GM18861 (cell line): Measurements from ENCODE around the gene MPC1.
"Not testable (repeated sequence)": the region's sequence is repeated elsewhere in the genome, so short reads cannot be mapped to it uniquely, and the experiment has no call there.

Experiments used
- ATAC-seq: cut with Tn5 transposase; IDR thresholded peaks from one replicate; pipeline ENCODE4 v1.9.1; 2021; ENCODE audit not compliant: unreplicated experiment

Gene MPC1

GRCh38 chr6:166408936-166409755, 26.4 kb upstream of the MPC1 start:
- no peak for ATAC-seq

- ATAC-seq = no peak
These were observed 23.5 kb upstream of the MPC1 start for GRCh38 chr6:166406197-166406596.

DNA sequence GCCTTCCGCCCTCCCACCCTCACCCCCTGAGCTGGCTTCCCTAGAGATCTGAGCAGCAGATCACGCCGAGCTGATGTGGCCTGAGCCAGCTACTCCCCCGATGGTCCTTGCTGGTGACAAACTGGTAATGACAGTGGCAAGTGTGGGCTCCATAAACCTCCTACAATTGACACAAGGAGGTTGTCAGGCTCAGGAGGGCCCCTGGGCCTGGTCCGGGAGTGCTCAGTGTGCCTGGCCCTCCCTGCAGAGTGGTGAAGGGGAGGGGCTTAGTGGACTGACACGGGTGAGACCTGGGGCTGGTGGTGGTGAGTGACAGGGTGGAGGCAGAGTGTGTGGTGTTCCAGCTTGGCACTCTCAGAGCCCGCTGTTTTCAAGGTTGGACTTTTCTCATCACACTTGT, 22.6 kb upstream of the MPC1 start:
- ATAC-seq = no peak

GRCh38 chr6:166402582-166403277, 20.0 kb upstream of the MPC1 start:
- ATAC-seq = no peak

DNA sequence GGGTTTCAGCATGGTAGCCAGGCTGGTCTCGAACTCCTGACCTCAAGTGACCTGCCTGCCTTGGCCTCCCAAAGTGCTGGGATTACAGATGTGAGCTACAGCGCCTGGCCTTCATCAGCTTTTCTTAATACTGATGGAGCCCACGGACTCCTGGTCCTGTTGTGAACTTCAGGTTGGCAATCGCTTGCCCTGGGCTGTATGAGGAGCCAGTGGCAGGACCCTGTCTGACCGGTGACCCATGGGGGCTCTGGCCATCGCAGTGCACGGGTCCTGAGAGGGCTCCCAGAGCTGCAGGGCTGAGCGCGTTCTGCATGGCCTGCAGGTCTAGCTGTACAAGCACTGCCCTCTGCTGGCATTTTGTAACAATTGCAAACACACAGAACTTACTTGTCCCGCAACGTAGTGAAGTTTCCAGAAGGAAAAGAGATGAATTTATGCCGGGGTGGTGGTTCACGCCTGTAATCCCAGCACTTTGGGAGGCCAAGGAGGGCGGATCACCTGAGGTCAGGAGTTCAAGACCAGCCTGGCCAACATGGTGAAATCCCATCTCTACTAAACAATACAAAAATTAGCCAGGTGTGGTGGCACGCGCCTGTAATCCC, 18.0 kb upstream of the MPC1 start:
- peak; percentile 73 for ATAC-seq

DNA sequence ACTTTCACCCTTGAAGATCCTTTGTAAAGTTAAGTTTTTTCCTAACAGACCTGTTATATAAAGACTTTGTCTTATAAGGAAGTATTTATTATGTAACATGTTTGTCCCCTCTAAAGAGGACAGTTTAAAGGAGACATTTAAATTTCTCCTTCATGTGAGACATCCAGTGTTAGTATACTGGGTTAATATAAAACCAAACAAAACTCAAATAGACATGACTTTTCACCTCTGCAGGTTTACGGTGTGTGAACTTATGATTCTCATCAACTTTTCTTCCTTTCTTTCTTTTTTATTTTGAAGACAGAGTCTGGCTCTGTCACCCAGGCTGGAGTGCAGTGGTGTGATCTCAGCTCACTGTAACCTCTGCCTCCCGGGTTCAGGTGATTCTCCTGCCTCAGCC, 17.4 kb upstream of the MPC1 start:
- ATAC-seq = no peak

GRCh38 chr6:166398348-166398747, 15.6 kb upstream of the MPC1 start:
- ATAC-seq = no peak

GRCh38 chr6:166397849-166398248, 15.1 kb upstream of the MPC1 start:
- no peak for ATAC-seq

DNA sequence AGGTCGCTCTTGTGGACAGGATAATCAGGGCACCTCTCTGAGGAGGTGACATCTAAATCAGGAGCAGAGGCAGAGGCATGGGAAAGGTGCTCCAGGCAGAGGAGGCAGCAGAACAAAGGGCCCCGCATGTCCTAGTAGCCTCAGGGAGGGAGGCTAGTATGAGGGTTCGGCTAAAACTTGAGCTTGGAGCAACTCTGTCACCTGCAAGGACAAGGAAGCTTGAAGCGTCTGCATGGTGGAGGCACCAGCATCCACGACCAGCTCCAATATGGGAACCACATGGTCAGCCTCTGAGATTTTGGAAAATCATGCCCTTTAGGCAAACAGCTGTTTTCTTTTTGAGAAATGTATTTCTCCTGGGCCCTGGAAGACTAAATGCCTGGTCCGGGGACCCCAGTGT, 13.0 kb upstream of the MPC1 start:
- ATAC-seq = no peak

GRCh38 chr6:166395351-166395750, 12.6 kb upstream of the MPC1 start:
- ATAC-seq = no peak

DNA sequence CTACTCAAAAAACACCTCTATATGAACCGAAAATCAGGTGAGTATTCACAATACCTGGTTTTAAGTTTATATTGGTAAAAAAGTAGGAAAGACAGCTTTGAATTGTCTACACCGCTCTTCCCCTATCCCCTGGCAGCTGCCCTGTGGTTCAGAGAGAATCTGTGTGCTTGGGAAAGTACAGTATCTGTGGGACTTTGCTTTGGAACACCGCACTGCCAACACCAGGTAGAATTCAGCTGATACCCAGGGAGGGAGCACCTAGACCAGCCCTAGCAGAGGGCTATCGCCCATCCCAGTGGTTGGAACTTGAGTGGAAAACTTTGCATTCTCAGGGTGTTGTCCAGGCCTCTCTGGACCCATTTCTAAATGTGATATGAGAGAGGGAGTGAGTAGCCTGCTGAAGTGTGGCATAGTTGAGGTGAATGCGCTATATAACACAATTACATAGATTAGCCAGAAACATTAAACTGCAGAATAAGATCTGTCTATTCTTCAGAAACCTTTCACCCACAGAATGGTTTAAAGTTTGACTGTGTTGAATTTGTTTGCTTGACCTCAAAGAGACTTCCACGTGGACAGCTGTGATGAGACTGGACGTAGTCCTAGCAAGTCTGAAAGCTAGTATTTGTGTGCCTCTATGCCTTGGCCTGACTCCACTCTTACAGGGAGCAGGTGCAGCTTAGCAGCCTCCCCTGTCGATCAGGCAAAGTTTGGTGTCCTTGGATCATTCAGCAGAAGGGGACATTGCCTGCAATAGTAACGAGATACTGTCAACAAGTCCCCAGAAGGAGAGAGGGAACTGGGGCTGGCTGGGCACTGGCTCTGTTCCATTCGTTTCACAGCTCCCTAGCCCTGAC, 11.5 kb upstream of the MPC1 start:
- ATAC-seq = no peak

- ATAC-seq = no peak
These were observed 10.7 kb upstream of the MPC1 start for GRCh38 chr6:166393535-166393823.

GRCh38 chr6:166392755-166393534, 10.2 kb upstream of the MPC1 start:
- ATAC-seq = not testable (repeated sequence)

DNA sequence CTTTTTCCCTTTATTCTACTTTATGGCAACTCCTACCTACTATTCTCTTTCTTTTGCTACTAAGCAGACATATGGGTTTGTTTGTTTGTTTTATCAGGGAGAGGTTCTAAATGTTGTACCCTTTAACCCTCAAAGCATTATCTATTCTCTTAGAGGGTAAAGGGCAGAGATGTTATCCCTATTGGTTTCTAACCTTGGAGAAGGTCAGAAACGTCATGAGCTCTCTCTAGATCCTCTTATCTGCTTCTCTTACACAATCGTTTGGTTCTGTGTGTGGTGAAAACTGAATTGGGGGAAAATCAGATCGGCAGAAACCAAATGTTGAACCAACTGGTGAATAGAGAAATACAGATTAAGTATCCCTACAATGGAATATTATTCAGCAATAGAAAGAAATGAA, 6.4 kb upstream of the MPC1 start:
- no peak for ATAC-seq

- ATAC-seq = no peak
These were observed 5.7 kb upstream of the MPC1 start for GRCh38 chr6:166388290-166389004.

DNA sequence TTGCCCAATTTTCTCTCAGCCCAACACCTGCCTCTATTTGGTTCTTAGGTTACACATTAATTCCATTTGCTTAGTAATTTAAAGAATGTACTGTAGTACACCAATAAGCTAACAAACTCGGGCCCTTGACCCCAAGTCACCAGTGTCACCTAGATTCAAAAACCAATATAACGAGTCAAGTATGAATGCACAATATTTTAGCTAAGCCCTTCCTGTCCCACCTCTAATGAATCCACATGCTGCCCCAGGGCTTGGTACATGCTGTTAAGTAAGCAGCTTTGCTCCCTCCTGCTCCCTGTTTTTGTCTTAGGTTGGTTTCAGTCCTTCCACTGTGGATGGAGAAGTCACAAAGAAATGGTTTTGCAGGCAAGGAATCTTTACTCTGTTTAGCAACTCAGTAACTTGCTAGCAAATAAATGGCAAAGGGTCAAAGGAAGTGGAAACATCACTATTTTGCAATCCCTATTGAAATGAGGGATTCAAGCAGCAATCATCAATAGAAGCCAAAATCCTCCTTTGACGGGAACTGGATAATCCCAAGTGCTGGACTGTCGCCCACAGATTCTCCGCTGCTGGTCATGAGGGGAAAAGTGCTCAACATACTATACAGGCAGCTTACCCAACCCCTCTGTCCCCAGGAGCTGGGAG, 5.0 kb upstream of the MPC1 start:
- ATAC-seq = no peak

- not testable (repeated sequence) for ATAC-seq
These were observed 4.4 kb upstream of the MPC1 start for GRCh38 chr6:166387098-166387497.

DNA sequence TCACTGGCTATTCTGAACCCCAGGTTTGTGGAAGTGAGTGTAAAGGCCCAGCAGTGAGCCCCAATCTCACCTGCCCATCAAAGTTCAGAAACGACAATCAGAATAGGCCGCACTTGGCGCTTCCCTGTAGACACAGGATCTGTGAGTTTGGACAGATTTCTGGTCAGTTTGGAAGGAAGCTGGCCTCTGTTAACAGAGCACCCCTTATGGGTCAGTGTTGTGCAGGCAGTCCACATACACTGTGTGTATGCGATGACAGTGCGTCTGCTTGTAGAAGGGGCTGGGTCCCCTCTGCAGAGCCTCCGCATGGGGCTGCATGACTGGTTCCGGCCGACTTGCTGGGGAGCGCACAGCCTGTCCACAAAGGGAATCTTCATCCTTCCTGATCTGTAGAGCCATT, 3.4 kb upstream of the MPC1 start:
- ATAC-seq = no peak

- ATAC-seq = not testable (repeated sequence)
These were observed 1.1 kb upstream of the MPC1 start for GRCh38 chr6:166383802-166384363.
